HUES64 (cell line): ENCODE measurements around the gene P3H4.
A peak's percentile ranks its signal among the peaks of the same experiment; 100 is the strongest.

Source experiments
- H3K27ac ChIP-seq: 2 replicates; pipeline ENCODE4 v1.7.0; 2013; ENCODE audit warnings: low read depth, low read length, inconsistent platforms
- H3K27me3 ChIP-seq: 2 replicates; pipeline ENCODE4 v1.6.1; 2013; ENCODE audit warnings: mild to moderate bottlenecking, low read length; ENCODE audit not compliant: insufficient read depth
- H3K36me3 ChIP-seq: 2 replicates; pipeline ENCODE4 v1.6.1; 2013; ENCODE audit warnings: mild to moderate bottlenecking, low read length; ENCODE audit not compliant: insufficient read depth
- H3K4me1 ChIP-seq: 2 replicates; pipeline ENCODE4 v1.6.1; 2013; ENCODE audit warnings: mild to moderate bottlenecking, low read length, moderate library complexity; ENCODE audit not compliant: insufficient read depth
- H3K4me3 ChIP-seq: 2 replicates; pipeline ENCODE4 v1.5.1; 2013; ENCODE audit warnings: mild to moderate bottlenecking, low read length, moderate library complexity
- H3K9ac ChIP-seq: 2 replicates; pipeline ENCODE4 v1.6.1; 2013; ENCODE audit warnings: mild to moderate bottlenecking, low read depth, low read length
- H3K9me3 ChIP-seq: 2 replicates; pipeline ENCODE4 v1.6.1; 2013; ENCODE audit warnings: low read depth, low read length; ENCODE audit not compliant: insufficient read depth
- WGBS: fragments of 150-250, 120-280 bp; methylation state at CpG from one replicate; pipeline ENCODE4 v1.1.7; 2013; ENCODE audit warnings: missing lambda C conversion rate; 5-methylcytosine and 5-hydroxymethylcytosine counted together

P3H4 gene

DNA sequence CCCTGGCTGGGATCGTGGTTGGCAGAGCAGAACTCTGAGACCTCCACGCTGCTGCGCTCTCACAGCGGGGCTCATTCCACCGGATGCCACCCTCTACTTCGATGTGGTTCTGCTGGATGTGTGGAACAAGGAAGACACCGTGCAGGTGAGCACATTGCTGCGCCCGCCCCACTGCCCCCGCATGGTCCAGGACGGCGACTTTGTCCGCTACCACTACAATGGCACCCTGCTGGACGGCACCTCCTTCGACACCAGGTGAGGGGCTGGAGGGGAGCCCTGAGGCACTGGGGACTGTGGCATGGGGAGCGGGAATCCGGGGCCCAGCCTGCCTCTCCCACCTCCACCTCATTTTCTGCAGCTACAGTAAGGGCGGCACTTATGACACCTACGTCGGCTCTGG lies 6.3 kb upstream of the P3H4 start:
- WGBS, result 96% methylated on average over 20 of the region's 20 CpGs
- no peaks in the 10 kb centered on the region for H3K27me3 ChIP-seq
- H3K9ac ChIP-seq, result no peak overlapping the region
- H3K9me3 ChIP-seq, result no peaks in the 10 kb centered on the region
- peaks cover 25% of the 10 kb centered on the region for H3K4me1 ChIP-seq
- H3K27ac ChIP-seq, result no peak overlapping the region
- peaks cover 33% of the 10 kb centered on the region for H3K36me3 ChIP-seq
- H3K4me3 ChIP-seq, result no peak overlapping the region

DNA sequence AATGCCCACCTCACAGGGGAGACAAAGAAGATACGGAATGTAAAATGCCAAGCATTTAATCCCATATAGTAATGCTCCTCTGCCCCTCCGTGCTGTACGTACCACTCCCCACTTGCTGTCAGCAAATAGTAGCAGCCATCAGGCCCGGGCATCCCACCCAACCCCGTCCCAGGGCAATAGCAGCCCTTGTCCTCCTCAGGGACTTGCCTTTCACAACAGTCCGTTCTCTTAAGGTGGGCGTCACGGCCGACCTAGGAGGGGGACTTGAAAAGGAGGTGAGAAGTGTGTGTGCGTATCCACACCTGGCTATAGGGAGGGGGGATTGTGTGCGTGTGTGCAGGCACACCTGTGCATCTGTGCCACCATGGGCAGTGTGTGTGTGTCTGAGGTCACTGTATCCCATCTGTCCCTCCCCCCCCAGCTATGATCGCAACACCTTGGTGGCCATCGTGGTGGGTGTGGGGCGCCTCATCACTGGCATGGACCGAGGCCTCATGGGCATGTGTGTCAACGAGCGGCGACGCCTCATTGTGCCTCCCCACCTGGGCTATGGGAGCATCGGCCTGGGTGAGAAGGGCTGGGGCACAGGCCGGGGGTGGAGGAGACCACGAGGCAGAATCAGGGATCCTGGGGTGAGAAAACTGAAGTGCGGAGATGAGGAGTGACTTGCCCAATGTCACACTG lies 5.0 kb upstream of the P3H4 start:
- no peak overlapping the region for H3K27ac ChIP-seq
- H3K9ac ChIP-seq, result no peak overlapping the region
- 96% methylated on average over 23 of the region's 23 CpGs for WGBS
- no peaks in the 10 kb centered on the region for H3K27me3 ChIP-seq
- H3K4me1 ChIP-seq, result peaks cover 25% of the 10 kb centered on the region
- H3K9me3 ChIP-seq, result no peaks in the 10 kb centered on the region
- H3K36me3 ChIP-seq, result peaks cover 25% of the 10 kb centered on the region
- H3K4me3 ChIP-seq, result no peak overlapping the region

DNA sequence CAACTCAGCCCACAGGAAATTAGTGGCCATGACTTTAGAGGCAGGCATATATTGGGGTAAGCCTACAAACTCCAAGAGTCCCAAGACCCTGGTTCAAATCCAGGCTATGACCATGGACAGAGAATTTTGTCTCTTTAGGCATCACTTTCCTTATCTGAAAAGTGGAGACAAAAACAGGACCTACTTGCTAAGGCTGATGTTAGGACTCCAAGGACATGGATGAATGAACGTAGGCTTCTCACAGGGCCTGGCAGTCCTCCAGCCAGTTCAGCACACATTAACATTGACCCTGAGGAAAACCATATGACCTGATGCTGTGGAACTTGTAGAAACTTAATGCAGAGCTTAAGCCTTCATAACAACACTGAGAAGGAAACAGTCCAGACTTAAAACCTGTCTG lies 2.4 kb upstream of the P3H4 start:
- H3K9ac ChIP-seq, result 0 out of 2 replicates have a peak overlapping the region, but pooled peaks have one; percentile 78
- H3K9me3 ChIP-seq, result no peaks in the 10 kb centered on the region
- 0 out of 2 replicates have a peak overlapping the region, but pooled peaks have one; percentile 22 for H3K27ac ChIP-seq

DNA sequence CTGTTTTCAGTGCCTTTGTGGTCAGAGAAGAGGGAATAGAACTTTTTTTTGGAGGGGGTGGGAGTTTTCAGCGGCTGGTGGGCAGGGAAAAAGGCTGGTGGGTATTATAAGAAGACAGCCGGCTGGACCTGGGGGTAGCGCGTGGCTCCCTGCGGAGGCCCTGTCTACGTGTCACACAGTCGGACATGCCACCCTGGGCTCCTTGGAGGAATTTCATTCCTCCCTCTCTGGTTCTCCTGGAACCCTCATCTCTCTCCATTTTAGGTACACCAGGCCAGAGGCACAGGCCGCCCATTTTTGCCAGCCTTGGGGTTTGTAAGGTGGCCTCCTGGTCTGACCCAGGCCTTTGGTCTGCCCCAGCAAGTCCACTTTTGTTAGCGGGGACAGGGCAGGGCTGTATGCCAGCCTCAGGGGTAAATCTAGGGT lies 2.0 kb upstream of the P3H4 start:
- Histone ChIP-seq H3K9ac (peak overlapping the region; percentile 78), H3K27ac (0 out of 2 replicates have a peak overlapping the region, but pooled peaks have one; percentile 22), H3K27me3 (peaks cover 9% of the 10 kb centered on the region; the same call in 1 of the 2 replicates), H3K4me3 (peak overlapping the region; percentile 81), H3K4me1 (peaks cover 11% of the 10 kb centered on the region), H3K36me3 (peaks cover 16% of the 10 kb centered on the region; the same call in 1 of the 2 replicates), H3K9me3 (no peaks in the 10 kb centered on the region)
- WGBS, result 24% methylated on average over 9 of the region's 9 CpGs

More for the DNA sequence above, 2.4 kb upstream of the P3H4 start:
- H3K4me3 ChIP-seq, result peak overlapping the region; percentile 81
- peaks cover 9% of the 10 kb centered on the region; the same call in 1 of the 2 replicates for H3K27me3 ChIP-seq
- peaks cover 16% of the 10 kb centered on the region for H3K4me1 ChIP-seq
- peaks cover 17% of the 10 kb centered on the region; the same call in 1 of the 2 replicates for H3K36me3 ChIP-seq
- 88% methylated on average over 1 of the region's 1 CpG for WGBS

DNA sequence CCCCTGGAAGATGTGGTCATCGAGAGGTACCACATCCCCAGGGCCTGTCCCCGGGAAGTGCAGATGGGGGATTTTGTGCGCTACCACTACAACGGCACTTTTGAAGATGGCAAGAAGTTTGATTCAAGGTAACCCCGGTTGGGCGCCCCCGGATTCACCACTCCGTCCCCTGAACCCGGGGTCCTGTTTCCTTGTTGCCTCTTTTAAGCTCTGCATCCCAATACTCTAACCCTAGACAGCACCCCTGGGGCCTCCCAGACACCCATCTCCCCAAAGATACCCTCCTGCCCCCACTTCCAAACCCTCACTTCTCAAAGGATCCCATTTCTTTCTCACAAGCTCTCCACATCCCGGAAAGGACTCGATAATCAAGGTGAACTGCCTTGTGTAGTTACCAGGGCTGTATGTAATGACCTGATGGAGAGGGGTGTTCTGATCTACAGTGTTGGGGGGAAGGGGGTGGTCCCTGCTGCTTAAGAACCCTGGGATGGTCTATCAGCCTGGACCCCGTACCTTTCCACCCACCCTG lies 1.5 kb upstream of the P3H4 start:
- H3K27ac ChIP-seq, result peak overlapping the region; percentile 73
- H3K9me3 ChIP-seq, result no peaks in the 10 kb centered on the region
- peaks cover 11% of the 10 kb centered on the region for H3K4me1 ChIP-seq
- H3K9ac ChIP-seq, result peak overlapping the region; percentile 78
- H3K4me3 ChIP-seq, result peak overlapping the region; percentile 81
- H3K27me3 ChIP-seq, result peaks cover 9% of the 10 kb centered on the region; the same call in 1 of the 2 replicates
- peaks cover 15% of the 10 kb centered on the region; the same call in 1 of the 2 replicates for H3K36me3 ChIP-seq
- WGBS, result 0% methylated on average over 11 of the region's 12 CpGs

DNA sequence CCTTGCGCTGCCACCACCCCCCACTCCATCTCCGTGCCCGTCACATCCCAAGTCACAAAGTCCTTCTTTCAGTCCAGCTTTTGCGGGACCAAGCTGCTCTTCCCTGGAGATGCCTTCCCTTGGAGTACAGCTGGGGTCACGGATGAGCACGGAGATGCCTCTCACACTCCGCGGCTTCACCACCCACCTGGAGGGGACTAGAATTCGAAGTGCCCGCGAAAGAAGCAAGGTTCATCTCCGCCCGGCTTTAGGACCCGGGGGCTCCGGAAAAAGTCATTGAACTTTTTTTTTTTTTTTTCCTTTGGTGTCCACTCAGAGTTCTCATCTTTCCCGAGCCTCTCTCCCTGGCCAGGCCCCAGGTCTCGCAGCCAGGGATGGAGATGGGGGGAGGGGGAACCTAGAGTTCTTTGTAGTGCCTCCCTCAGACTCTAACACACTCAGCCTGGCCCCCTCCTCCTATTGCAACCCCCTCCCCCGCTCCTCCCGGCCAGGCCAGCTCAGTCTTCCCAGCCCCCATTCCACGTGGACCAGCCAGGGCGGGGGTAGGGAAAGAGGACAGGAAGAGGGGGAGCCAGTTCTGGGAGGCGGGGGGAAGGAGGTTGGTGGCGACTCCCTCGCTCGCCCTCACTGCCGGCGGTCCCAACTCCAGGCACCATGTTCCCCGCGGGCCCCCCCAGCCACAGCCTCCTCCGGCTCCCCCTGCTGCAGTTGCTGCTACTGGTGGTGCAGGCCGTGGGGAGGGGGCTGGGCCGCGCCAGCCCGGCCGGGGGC lies 817 bp upstream of the P3H4 start, which contains the start of gene FKBP10:
Gene FKBP10, plus strand, starts transcription at position 624 of the 771 bp plus-strand sequence. Its CDS starts 31 bp downstream, at position 655.
- peaks cover 12% of the 10 kb centered on the region for H3K36me3 ChIP-seq
- H3K9me3 ChIP-seq, result no peaks in the 10 kb centered on the region
- H3K27ac ChIP-seq, result peak within 1 kb of the TSS; percentile 73
- WGBS, result under 1% methylated on average over 29 of the region's 35 CpGs
- H3K9ac ChIP-seq, result peak within 1 kb of the TSS; percentile 78
- H3K27me3 ChIP-seq, result peaks cover 9% of the 10 kb centered on the region; the same call in 1 of the 2 replicates
- H3K4me3 ChIP-seq, result peak within 1 kb of the TSS; percentile 81
- peaks cover 11% of the 10 kb centered on the region for H3K4me1 ChIP-seq

DNA sequence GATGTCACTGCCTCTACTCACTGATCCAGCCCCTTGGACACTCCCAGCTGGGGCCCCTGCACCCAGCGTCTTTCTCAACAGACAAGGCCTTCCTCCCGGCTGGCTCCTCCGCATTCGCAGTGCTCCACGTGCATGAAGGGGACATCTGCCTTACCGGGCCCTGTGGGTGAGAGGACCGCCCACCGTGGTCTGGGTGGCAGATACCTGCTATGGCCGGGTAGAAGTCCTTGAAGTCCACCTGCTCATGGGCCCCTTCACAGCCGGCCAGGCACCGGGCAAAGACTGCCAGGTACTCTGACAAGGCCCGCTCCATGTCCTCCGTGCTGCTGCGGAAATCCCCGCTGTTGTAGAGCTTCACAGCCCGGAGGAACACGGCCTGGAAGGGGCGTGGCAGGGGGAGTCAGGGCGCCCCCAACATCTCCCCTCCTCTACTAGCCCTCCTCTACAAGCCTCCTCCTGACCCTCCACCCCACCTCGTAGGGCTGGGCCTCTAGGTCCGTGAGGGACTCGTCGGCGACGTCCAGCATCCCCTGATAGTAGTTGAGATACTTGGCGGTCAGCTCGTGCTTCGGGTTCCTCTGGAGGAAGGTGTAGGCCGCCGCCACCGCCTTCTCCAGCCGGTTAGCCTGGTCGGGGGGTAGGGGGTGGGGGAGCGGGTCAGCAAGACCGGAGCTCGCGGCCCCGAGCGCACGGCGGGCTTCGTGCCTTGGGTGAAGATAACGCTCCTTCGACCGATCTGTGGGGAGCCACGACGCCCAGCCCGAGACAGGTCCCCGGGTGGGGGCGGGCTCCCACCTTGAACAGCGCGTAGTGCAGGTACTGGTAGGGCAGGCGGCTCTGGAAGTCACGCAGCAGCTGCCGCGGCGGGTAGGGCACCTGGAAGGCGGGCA lies 845 bp downstream of the P3H4 start:
- 20% methylated on average over 58 of the region's 58 CpGs for WGBS
- no peak overlapping the region for H3K27ac ChIP-seq

DNA sequence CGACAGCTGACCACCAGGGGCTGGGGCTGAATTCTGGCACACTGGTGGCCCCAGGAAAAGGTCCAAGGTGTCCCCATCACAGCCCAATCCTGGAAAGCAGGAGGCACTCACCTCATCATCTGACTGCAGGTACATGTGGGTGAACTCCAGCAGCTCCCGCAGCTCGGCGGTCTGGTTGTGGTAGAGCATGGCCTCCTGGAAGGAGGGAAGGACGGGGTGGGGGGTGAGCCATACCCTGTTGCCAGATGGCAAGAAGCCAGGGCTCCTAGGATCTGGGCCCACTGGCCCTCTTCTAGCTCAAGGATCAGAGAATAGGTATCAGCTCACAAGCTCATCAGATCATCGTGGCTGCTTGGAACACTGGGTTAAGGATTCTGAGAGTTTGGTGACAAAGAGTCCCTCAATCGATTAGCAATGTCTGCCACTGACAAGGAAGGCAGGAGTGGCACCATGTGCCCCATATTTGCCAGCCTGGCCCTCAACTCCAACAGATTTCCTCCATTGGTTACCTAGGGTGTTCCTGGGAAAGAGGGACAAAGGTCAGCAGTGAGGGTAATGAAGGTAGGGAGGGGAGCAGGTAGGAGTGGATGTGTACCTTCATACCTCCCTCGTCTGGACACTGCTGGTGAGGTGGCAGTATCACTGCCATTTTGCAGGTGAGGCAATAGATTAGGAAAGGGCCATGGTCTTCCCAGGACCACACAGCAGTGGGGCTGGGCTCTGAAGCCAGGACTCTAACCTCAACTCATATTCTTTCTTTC lies 4.9 kb downstream of the P3H4 start:
- no peaks in the 10 kb centered on the region for H3K9me3 ChIP-seq
- H3K27me3 ChIP-seq, result peaks cover 9% of the 10 kb centered on the region; the same call in 1 of the 2 replicates
- WGBS, result 94% methylated on average over 8 of the region's 8 CpGs
- no peaks in the 10 kb centered on the region; the same call in 1 of the 2 replicates for H3K4me1 ChIP-seq
- no peak overlapping the region for H3K27ac ChIP-seq
- peaks cover 25% of the 10 kb centered on the region for H3K36me3 ChIP-seq
- no peak overlapping the region for H3K9ac ChIP-seq
- H3K4me3 ChIP-seq, result no peak overlapping the region

More for the DNA sequence above, 845 bp downstream of the P3H4 start:
- Histone ChIP-seq H3K4me1 (peaks cover 11% of the 10 kb centered on the region), H3K4me3 (peak overlapping the region; percentile 81), H3K9ac (peak overlapping the region; percentile 78), H3K27me3 (peaks cover 9% of the 10 kb centered on the region; the same call in 1 of the 2 replicates), H3K36me3 (peaks cover 23% of the 10 kb centered on the region), H3K9me3 (no peaks in the 10 kb centered on the region)

DNA sequence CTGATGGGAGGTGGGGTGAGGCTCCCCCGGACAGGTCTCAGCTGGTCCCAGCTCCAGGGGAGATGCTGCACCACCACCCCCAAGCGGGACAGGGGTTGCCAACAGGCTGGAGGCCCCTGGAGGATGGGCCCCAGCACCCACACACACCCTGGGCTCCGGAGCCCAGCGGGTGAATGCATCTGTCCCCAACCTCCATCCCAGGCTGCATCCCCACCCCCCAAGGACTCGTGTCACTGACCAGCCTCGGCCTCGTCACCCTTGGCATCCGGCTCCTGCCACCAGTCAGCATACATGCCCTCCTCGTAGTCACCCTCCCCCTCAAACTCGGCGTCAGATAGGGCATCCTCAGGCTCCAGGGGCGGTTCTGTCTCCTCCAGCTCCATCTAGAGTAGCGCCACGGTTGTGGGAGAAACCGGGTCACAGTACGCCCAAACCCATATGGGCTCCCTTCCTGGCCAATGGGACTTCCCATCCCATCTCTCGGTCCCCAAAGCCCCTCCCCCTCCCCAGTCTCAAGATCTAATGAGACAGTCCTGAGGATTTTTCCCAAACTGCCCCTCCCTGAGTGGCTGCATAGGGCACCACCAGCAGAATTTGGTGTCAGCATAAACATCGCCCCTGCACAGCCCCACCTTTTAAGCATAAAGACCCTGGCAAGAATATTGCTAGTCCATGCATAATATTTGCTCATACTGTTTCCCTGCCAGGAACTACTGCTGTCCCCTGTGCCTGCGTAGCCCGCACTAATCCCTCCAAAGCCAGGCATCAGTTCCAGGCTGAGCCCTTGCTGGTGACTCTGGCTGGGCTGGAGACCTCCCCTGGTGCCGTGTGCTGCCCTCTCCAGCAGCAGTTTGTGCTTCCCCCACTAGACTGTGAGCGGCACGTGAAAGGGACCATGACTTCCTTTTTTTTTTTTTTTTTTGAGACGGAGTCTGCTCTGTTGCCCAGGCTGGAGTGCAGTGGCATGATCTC lies 8.4 kb downstream of the P3H4 start:
- no peaks in the 10 kb centered on the region for H3K9me3 ChIP-seq
- no peak overlapping the region for H3K27ac ChIP-seq
- H3K36me3 ChIP-seq, result peaks cover 17% of the 10 kb centered on the region
- H3K4me1 ChIP-seq, result peaks cover 7% of the 10 kb centered on the region
- H3K27me3 ChIP-seq, result no peaks in the 10 kb centered on the region
- no peak overlapping the region for H3K4me3 ChIP-seq
- 83% methylated on average over 24 of the region's 24 CpGs for WGBS
- no peak overlapping the region for H3K9ac ChIP-seq
